K562 (cell line): Measurements from ENCODE around the gene RPF1. TPM values are rescaled to one million over a fixed set of nuclear protein-coding genes. Genes with fewer than 3 reads are reported as not detected.

ENCODE experiments used
- CREBBP ChIP-seq: IDR thresholded peaks from one replicate; pipeline ENCODE4 v1.6.1; 2012; ENCODE audit warnings: low read depth, mild to moderate bottlenecking, control low read depth, inconsistent platforms, low read length
- E4F1 ChIP-seq: fragments of 250-450 bp; sonication (Bioruptor Pico); IDR thresholded peaks from 2 replicates; pipeline ENCODE4 v1.5.0; 2021; ENCODE audit warnings: mild to moderate bottlenecking, borderline replicate concordance
- ETV5 ChIP-seq: sonication (generic); formaldehyde crosslinking; IDR thresholded peaks from 2 replicates; pipeline ENCODE4 v1.4.0; 2020; ENCODE audit warnings: low read depth, mild to moderate bottlenecking, missing genetic modification reagents
- GATAD2A ChIP-seq: fragments of 450-650 bp; IDR thresholded peaks from 2 replicates; pipeline ENCODE4 v1.6.1; 2017
- IRF2 ChIP-seq: sonication (generic); formaldehyde crosslinking; IDR thresholded peaks from 2 replicates; pipeline ENCODE4 v1.8.1; 2022; ENCODE audit warnings: mild to moderate bottlenecking, missing genetic modification reagents
- MCM3 ChIP-seq: fragments of 450-650 bp; IDR thresholded peaks from 2 replicates; pipeline ENCODE4 v1.6.1; 2016
- NR4A1 ChIP-seq, 2 experiments: fragments of 250-450 bp in 1 of 2; fragments of 450-650 bp in 1 of 2; sonication (Bioruptor Pico) in 1 of 2; IDR thresholded peaks; 2 replicates each; pipeline versions ENCODE4 v1.4.0 to v1.6.1; 2016 to 2020; ENCODE audit warnings: mild to moderate bottlenecking in 2 of 2, missing compliant biosample characterization in 1 of 2, missing genetic modification characterization in 1 of 2, moderate library complexity in 1 of 2
- RREB1 ChIP-seq: fragments of 250-450 bp; sonication (Bioruptor Pico); IDR thresholded peaks from 2 replicates; pipeline ENCODE4 v1.4.0; 2020
- TCF3 ChIP-seq: sonication (generic); formaldehyde crosslinking; IDR thresholded peaks from 2 replicates; pipeline ENCODE4 v1.4.0; 2020; ENCODE audit warnings: mild to moderate bottlenecking, missing genetic modification reagents
- ZBTB5 ChIP-seq: fragments of 450-650 bp; IDR thresholded peaks from 2 replicates; pipeline ENCODE4 v1.6.1; 2017; ENCODE audit warnings: antibody characterized with exemption
- ZBTB7A ChIP-seq: IDR thresholded peaks from 2 replicates; pipeline ENCODE4 v1.6.1; 2011; ENCODE audit warnings: low read depth, mild to moderate bottlenecking, low read length, moderate library complexity, borderline replicate concordance; ENCODE audit not compliant: control insufficient read depth
- ZNF175 ChIP-seq: fragments of 200-800 bp; sonication (Bioruptor generic); IDR thresholded peaks from 2 replicates; pipeline ENCODE4 v1.6.1; 2016; ENCODE audit warnings: low read depth, mild to moderate bottlenecking, missing genetic modification characterization, missing compliant biosample characterization
- ZNF253 ChIP-seq: fragments of 250-450 bp; sonication (Bioruptor Pico); conservative IDR thresholded peaks from 2 replicates; pipeline ENCODE4 v1.6.1; 2021; ENCODE audit warnings: mild to moderate bottlenecking
- ZNF639 ChIP-seq, 2 experiments: fragments of 200-800 bp in 1 of 2; sonication (Bioruptor generic) in 1 of 2; sonication (generic) in 1 of 2; formaldehyde crosslinking in 1 of 2; IDR thresholded peaks in 1 of 2; conservative IDR thresholded peaks in 1 of 2; 2 replicates each; pipeline versions ENCODE4 v1.5.0 to v1.6.1; 2016 to 2020; ENCODE audit warnings: missing compliant biosample characterization in 1 of 2, missing genetic modification characterization in 1 of 2, missing genetic modification reagents in 1 of 2
- ZNF75A ChIP-seq: fragments of 450-650 bp; formaldehyde crosslinking; IDR thresholded peaks from 2 replicates; pipeline ENCODE4 v1.4.0; 2020; ENCODE audit warnings: mild to moderate bottlenecking
- polyA plus RNA-seq, 8 experiments: library from polyadenylated mRNA; depleted of rRNA in 4 of 8; stranded (reverse) in 5 of 8; unstranded in 3 of 8; fragments of >200 nt; fragmentation: Nextera tagmentation in 2 of 8; fragmentation: Illumina TruSeq in 1 of 8; extraction: Ambion mirVana in 2 of 8; extraction: Trizol in 1 of 8; gene quantifications; 2 replicates each; pipeline versions ENCODE4 v1.2.1 to v1.2.3, GENCODE V29; 2011 to 2014; ENCODE audit warnings: inconsistent platforms in 1 of 8, missing spikeins in 1 of 8
- total RNA-seq, 7 experiments: library from RNA; depleted of rRNA in 6 of 7; stranded (reverse); fragments of >200 nt in 6 of 7; fragmentation: Illumina TruSeq in 2 of 7; extraction: Trizol in 2 of 7; gene quantifications; 2 replicates each; pipeline versions ENCODE4 v1.2.1 to v1.2.3, GENCODE V29; 2011 to 2021; ENCODE audit warnings: low replicate concordance in 1 of 7

Gene RPF1
- total and polyA plus RNA-seq, 9 of the 15 experiments (the other 6 are each of a cell fraction or from before 2014, with no cell fraction given): 52.4 to 156 (median 90.2) TPM

- no peak for TF ChIP-seq E4F1 (CRISPR knock-in tag)
- no peak; a peak in 1 of 4 replicates for TF ChIP-seq ZNF639 (CRISPR knock-in tag; conservative IDR thresholded peaks at IDR 0.05 in 1 of 2, IDR thresholded peaks at IDR 0.05 in 1 of 2)
- TF ChIP-seq ZNF175 (CRISPR knock-in tag): no peak
- peak; percentile 99 for TF ChIP-seq ZBTB5
- no peak for TF ChIP-seq ETV5 (CRISPR knock-in tag)
- TF ChIP-seq ZBTB7A: no peak
- TF ChIP-seq MCM3: no peak
- no peak for TF ChIP-seq ZNF75A
- no peak for TF ChIP-seq IRF2 (CRISPR knock-in tag)
- TF ChIP-seq NR4A1 (CRISPR knock-in tag; IDR thresholded peaks at IDR 0.05): no peak
- TF ChIP-seq NR4A1 (tag; IDR thresholded peaks at IDR 0.05): no peak
- TF ChIP-seq TCF3 (CRISPR knock-in tag): peak; percentile 32
- TF ChIP-seq GATAD2A: no peak
- TF ChIP-seq CREBBP: no peak
- TF ChIP-seq ZNF253 (CRISPR knock-in tag): no peak
- TF ChIP-seq RREB1 (CRISPR knock-in tag): no peak
Observed at GRCh38 chr1:84506729-84507453, 27.8 kb downstream of the RPF1 start (continued).
